Spleen (tissue), 7 donors: Measurements from ENCODE around the gene FCRL5.

Experiments
- CTCF ChIP-seq, 11 experiments: fragments of 200-600 bp in 7 of 11; fragments of 450-650 bp in 4 of 11; sonication (generic) in 4 of 11; IDR thresholded peaks in 8 of 11; conservative IDR thresholded peaks in 3 of 11; 1 replicate in 7 of 11; 2 replicates in 4 of 11; pipeline versions ENCODE4 v1.4.0 to v1.8.0; 2016 to 2021; ENCODE audit warnings: antibody characterized with exemption in 11 of 11, inconsistent platforms in 4 of 11, mild to moderate bottlenecking in 1 of 11
- POLR2A ChIP-seq, 3 donors: fragments of 450-650 bp; IDR thresholded peaks; one replicate each; pipeline ENCODE4 v1.5.1; 2017; ENCODE audit warnings: antibody characterized with exemption in 3 of 3, mild to moderate bottlenecking in 1 of 3
- POLR2AphosphoS5 ChIP-seq, 3 donors: sonication (generic); formaldehyde crosslinking; IDR thresholded peaks; one replicate each; pipeline ENCODE4 v1.5.1; 2017; ENCODE audit warnings: antibody characterized with exemption in 3 of 3
- donor health status: DM: no; HTN: no; CAD: no; lungs with moderate emphysema.
- donor health status: DM: no; HTN: no; CAD: no.
- donor health status: DM: no; HTN: no; CAD: no.

- TF ChIP-seq CTCF (IDR thresholded peaks at IDR 0.05 in 8 of 11, conservative IDR thresholded peaks at IDR 0.05 in 3 of 11) (no peak), POLR2A (IDR thresholded peaks at IDR 0.05) (no peak), POLR2AphosphoS5 (IDR thresholded peaks at IDR 0.05) (no peak)
These were observed 80.1 kb downstream of the FCRL5 start for GRCh38 chr1:157472056-157472701.
